GM12878 (cell line): Measurements from ENCODE around the gene DEXI. TPM values are rescaled to one million over a fixed set of nuclear protein-coding genes. Genes with fewer than 3 reads are reported as not detected.

ENCODE experiments used
- CHD2 ChIP-seq: IDR thresholded peaks from 2 replicates; pipeline ENCODE4 v1.6.1; 2011; ENCODE audit warnings: low read depth, low read length, improper control_type of control experiment, borderline replicate concordance
- E4F1 ChIP-seq: fragments of 450-650 bp; IDR thresholded peaks from 2 replicates; pipeline ENCODE4 v1.6.1; 2018; ENCODE audit warnings: borderline replicate concordance, mild to moderate bottlenecking; ENCODE audit not compliant: partially characterized antibody
- KLF5 ChIP-seq: fragments of 450-650 bp; IDR thresholded peaks from 2 replicates; pipeline ENCODE4 v1.6.1; 2014; ENCODE audit warnings: mild to moderate bottlenecking; ENCODE audit not compliant: partially characterized antibody
- MAX ChIP-seq: IDR thresholded peaks from 2 replicates; pipeline ENCODE4 v1.6.1; 2012; ENCODE audit warnings: low read depth, low read length, improper control_type of control experiment
- MYC ChIP-seq: IDR thresholded peaks from 2 replicates; pipeline ENCODE4 v1.6.1; 2011; ENCODE audit warnings: mild to moderate bottlenecking, low read length, moderate library complexity, inconsistent platforms; ENCODE audit not compliant: insufficient read depth, insufficient replicate concordance, insufficient read length, severe bottlenecking
- NFIC ChIP-seq: IDR thresholded peaks from 2 replicates; pipeline ENCODE4 v1.6.1; 2012; ENCODE audit warnings: low read depth, mild to moderate bottlenecking, inconsistent platforms, low read length, moderate library complexity
- NR2F1 ChIP-seq: fragments of 450-650 bp; conservative IDR thresholded peaks from 2 replicates; pipeline ENCODE4 v1.6.1; 2017; ENCODE audit warnings: mild to moderate bottlenecking
- SP1 ChIP-seq: IDR thresholded peaks from one replicate; pipeline ENCODE4 v1.6.1; 2011; ENCODE audit warnings: low read depth, low read length
- SRF ChIP-seq, 2 experiments: IDR thresholded peaks; 2 replicates each; pipeline ENCODE4 v1.6.1; 2011; ENCODE audit warnings: low read depth in 2 of 2, low read length in 2 of 2, mild to moderate bottlenecking in 1 of 2, moderate library complexity in 1 of 2
- STAT3 ChIP-seq: IDR thresholded peaks from 2 replicates; pipeline ENCODE4 v1.6.1; 2011; ENCODE audit warnings: low read depth, low read length, improper control_type of control experiment
- SUZ12 ChIP-seq: fragments of 200-600 bp; sonication (generic); IDR thresholded peaks from one replicate; pipeline ENCODE4 v1.6.1; 2018; ENCODE audit warnings: antibody characterized with exemption, mild to moderate bottlenecking; ENCODE audit not compliant: unreplicated experiment
- TBL1XR1 ChIP-seq: IDR thresholded peaks from 2 replicates; pipeline ENCODE4 v1.6.1; 2012; ENCODE audit warnings: low read depth, low read length, improper control_type of control experiment
- TCF3 ChIP-seq: IDR thresholded peaks from 2 replicates; pipeline ENCODE4 v1.6.1; 2012; ENCODE audit warnings: low read depth, mild to moderate bottlenecking, low read length, borderline replicate concordance; ENCODE audit not compliant: insufficient read depth
- YY1 ChIP-seq: IDR thresholded peaks from 2 replicates; pipeline ENCODE4 v1.6.1; 2011; ENCODE audit warnings: low read depth, mild to moderate bottlenecking, low read length
- ZBTB33 ChIP-seq: fragments of 450-650 bp; IDR thresholded peaks from 2 replicates; pipeline ENCODE4 v1.6.1; 2017; ENCODE audit warnings: mild to moderate bottlenecking
- ZBTB4 ChIP-seq: fragments of 450-650 bp; formaldehyde crosslinking; IDR thresholded peaks from 2 replicates; pipeline ENCODE4 v1.4.0; 2022; ENCODE audit warnings: mild to moderate bottlenecking, moderate library complexity
- polyA plus RNA-seq, 11 experiments: library from polyadenylated mRNA; depleted of rRNA in 4 of 11; unstranded in 6 of 11; stranded (reverse) in 5 of 11; fragments of >200 nt; fragmentation: Nextera tagmentation in 4 of 11; fragmentation: Illumina TruSeq in 1 of 11; extraction: Ambion mirVana in 4 of 11; extraction: Trizol in 1 of 11; gene quantifications; 1 replicate in 1 of 11; 2 replicates in 10 of 11; pipeline versions ENCODE4 v1.2.1 to v1.2.3, GENCODE V29; 2011 to 2016; ENCODE audit warnings: inconsistent platforms in 2 of 11, missing spikeins in 2 of 11, low read depth in 1 of 11
- total RNA-seq, 4 experiments: library from RNA; depleted of rRNA in 3 of 4; stranded (reverse); fragments of >200 nt in 3 of 4; fragmentation: Illumina TruSeq in 1 of 4; extraction: Trizol in 1 of 4; gene quantifications; 2 replicates each; pipeline versions ENCODE4 v1.2.1 to v1.2.3, GENCODE V29; 2013 to 2021
- TF ChIP-seq, protein P1 (sequence below): fragments of 450-650 bp; IDR thresholded peaks from 2 replicates; pipeline ENCODE4 v1.6.1; 2017; ENCODE audit warnings: borderline replicate concordance

Gene DEXI
- total and polyA plus RNA-seq, 10 of the 15 experiments (the other 5 are each of a cell fraction or from before 2014, with no cell fraction given) = 1.4 to 26.3 (median 18.4) TPM

DNA sequence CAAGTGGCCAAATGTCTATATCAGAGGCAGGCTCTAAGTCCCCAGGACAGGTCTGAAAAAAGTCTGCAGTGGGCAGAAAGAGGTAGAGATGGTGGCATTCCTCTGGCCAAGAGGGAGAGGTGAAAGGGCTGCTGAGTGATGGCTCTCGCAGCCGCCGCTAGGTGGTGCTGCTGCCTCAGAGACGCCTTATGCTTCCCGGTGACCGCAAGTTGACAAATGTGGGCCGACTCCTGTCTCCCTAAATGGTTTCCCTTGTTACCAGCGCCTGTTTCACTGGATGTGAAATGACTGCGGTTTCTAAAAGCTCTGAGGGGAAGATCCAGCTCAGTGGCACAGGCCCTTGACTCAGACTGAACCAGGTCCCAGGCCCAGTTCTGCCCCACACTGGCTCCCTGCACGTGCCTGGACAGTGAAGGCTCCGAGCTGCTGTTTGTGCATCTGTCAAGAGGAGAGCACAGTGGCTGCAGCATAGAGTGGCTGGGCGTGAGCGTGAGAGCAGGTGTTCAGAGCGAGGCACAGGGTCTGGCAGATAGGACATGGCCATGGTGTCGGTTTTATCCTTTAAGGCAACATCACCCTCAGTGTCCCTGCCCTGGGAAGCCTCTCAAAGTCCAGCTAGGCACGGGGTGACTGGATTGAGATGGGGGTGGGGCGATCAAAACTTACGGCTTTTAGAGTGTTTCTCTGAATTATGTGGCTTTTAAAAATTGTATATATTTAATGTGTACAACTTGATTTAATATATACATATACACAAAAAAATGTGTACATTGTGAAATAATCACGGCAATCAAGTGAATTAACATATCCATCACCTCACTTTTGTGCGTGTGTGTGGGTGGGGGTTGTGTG, 22.0 kb upstream of the DEXI start (continued):
- TF ChIP-seq SRF (IDR thresholded peaks at IDR 0.05; ENCODE audit: low read depth in 2 of 2, low read length in 2 of 2) (no peak), CHD2 (peak; percentile 24; the same call in 1 of the 2 replicates), ZBTB4 (CRISPR knock-in tag) (0 out of 2 replicates have a peak, but pooled peaks have one; percentile 68), SP1 (peak; percentile 23), E4F1 (no peak), NR2F1 (peak; percentile 60), YY1 (peak; percentile 78), TCF3 (peak; percentile 83; the same call in 1 of the 2 replicates), KLF5 (no peak), MYC (no peak), MAX (peak; percentile 77), TBL1XR1 (no peak), SUZ12 (no peak), STAT3 (no peak), NFIC (no peak; the same call in 1 of the 2 replicates), ZBTB33 (no peak)
- TF ChIP-seq, protein P1, sequence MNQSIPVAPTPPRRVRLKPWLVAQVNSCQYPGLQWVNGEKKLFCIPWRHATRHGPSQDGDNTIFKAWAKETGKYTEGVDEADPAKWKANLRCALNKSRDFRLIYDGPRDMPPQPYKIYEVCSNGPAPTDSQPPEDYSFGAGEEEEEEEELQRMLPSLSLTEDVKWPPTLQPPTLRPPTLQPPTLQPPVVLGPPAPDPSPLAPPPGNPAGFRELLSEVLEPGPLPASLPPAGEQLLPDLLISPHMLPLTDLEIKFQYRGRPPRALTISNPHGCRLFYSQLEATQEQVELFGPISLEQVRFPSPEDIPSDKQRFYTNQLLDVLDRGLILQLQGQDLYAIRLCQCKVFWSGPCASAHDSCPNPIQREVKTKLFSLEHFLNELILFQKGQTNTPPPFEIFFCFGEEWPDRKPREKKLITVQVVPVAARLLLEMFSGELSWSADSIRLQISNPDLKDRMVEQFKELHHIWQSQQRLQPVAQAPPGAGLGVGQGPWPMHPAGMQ = no peak
